Keratinocyte (primary cell): ENCODE results near the gene ANKFN1. TPM values are rescaled to one million over a fixed set of nuclear protein-coding genes. Genes with fewer than 3 reads are reported as not detected.

Experiments used
- DNase-seq: peaks from one replicate; pipeline ENCODE4 v3.0.0-alpha.2; 2011; ENCODE audit warnings: low read depth, missing footprints, low spot score
- FAIRE-seq: peaks from 2 replicates; lab custom pipeline; 2011; peaks lifted over from hg19 to GRCh38; lab: Jason Lieb, UNC
- H2AFZ ChIP-seq: 2 replicates; pipeline ENCODE4 v1.6.0; 2012; ENCODE audit warnings: low read length, control low read depth, inconsistent platforms; ENCODE audit not compliant: control insufficient read depth
- H3K27ac ChIP-seq: 2 replicates; pipeline ENCODE4 v1.5.1; 2011; ENCODE audit warnings: low read length; ENCODE audit not compliant: control insufficient read depth, insufficient read depth
- H3K27me3 ChIP-seq: 3 replicates; pipeline ENCODE4 v1.6.0; 2011; ENCODE audit warnings: low read length; ENCODE audit not compliant: control insufficient read depth, insufficient read depth; ENCODE audit errors: extremely low read depth
- H3K36me3 ChIP-seq, 2 experiments: 2 replicates in 1 of 2; 3 replicates in 1 of 2; pipeline ENCODE4 v1.5.1; 2011; ENCODE audit warnings: low read length in 2 of 2, mild to moderate bottlenecking in 1 of 2; ENCODE audit not compliant: control insufficient read depth in 2 of 2, insufficient read depth in 2 of 2; ENCODE audit errors: extremely low read depth in 1 of 2
- H3K4me1 ChIP-seq: 3 replicates; pipeline ENCODE4 v1.5.1; 2011; ENCODE audit warnings: low read length; ENCODE audit not compliant: control insufficient read depth, insufficient read depth; ENCODE audit errors: extremely low read depth
- H3K4me2 ChIP-seq: 3 replicates; pipeline ENCODE4 v1.6.0; 2011; ENCODE audit warnings: low read depth, low read length; ENCODE audit not compliant: control insufficient read depth, insufficient read depth; ENCODE audit errors: extremely low read depth
- H3K4me3 ChIP-seq, 3 experiments: fragments of 200-600 bp in 1 of 3; sonication (generic) in 1 of 3; 2 replicates in 2 of 3; 3 replicates in 1 of 3; pipeline ENCODE4 v1.5.1; 2011 to 2016; ENCODE audit warnings: low read length in 3 of 3, mild to moderate bottlenecking in 3 of 3, control low read depth in 2 of 3, inconsistent platforms in 1 of 3, low read depth in 1 of 3, mixed read lengths in 1 of 3, mixed run types in 1 of 3, moderate library complexity in 1 of 3; ENCODE audit not compliant: control insufficient read depth in 2 of 3, insufficient read depth in 2 of 3; ENCODE audit errors: extremely low read depth in 1 of 3
- H3K79me2 ChIP-seq: 2 replicates; pipeline ENCODE4 v1.6.0; 2012; ENCODE audit warnings: low read length; ENCODE audit not compliant: control insufficient read depth, insufficient read depth
- H3K9ac ChIP-seq: 3 replicates; pipeline ENCODE4 v1.6.0; 2011; ENCODE audit warnings: low read length; ENCODE audit not compliant: control insufficient read depth, insufficient read depth; ENCODE audit errors: extremely low read depth
- H3K9me1 ChIP-seq: 3 replicates; pipeline ENCODE4 v1.6.0; 2011; ENCODE audit warnings: low read length; ENCODE audit not compliant: control insufficient read depth, insufficient read depth; ENCODE audit errors: extremely low read depth
- H3K9me3 ChIP-seq: 2 replicates; pipeline ENCODE4 v1.5.1; 2012; ENCODE audit warnings: low read depth, low read length; ENCODE audit not compliant: control insufficient read depth
- H4K20me1 ChIP-seq: 3 replicates; pipeline ENCODE4 v1.6.0; 2011; ENCODE audit warnings: low read length; ENCODE audit not compliant: control insufficient read depth, insufficient read depth; ENCODE audit errors: extremely low read depth
- EZH2 ChIP-seq: IDR thresholded peaks from one replicate; pipeline ENCODE4 v1.6.1; 2012; ENCODE audit warnings: inconsistent platforms, mild to moderate bottlenecking, low read length, moderate library complexity
- dilution Hi-C: fragments of 300-500 bp; cut with MboI; formaldehyde crosslinking; loops from one replicate; pipeline ENCODE4 v1.7.0; 2020; ENCODE audit warnings: low sequenced_read_pairs; ENCODE audit not compliant: extremely low pct_ligation_motif_present
- polyA plus RNA-seq, 5 experiments: library from polyadenylated mRNA; depleted of rRNA in 3 of 5; stranded (reverse) in 3 of 5; stranded (forward) in 1 of 5; unstranded in 1 of 5; fragments of >200 nt; gene quantifications; 1 replicate in 1 of 5; 2 replicates in 3 of 5; 3 replicates in 1 of 5; pipeline versions ENCODE4 v1.2.1 to v1.2.3, GENCODE V29; 2011 to 2012; ENCODE audit warnings: missing spikeins in 2 of 5, low read depth in 1 of 5, low replicate concordance in 1 of 5
- TF ChIP-seq, protein P1 (sequence below), 3 experiments: IDR thresholded peaks in 1 of 3; conservative IDR thresholded peaks in 1 of 3; optimal IDR thresholded peaks in 1 of 3; 2 replicates in 2 of 3; 3 replicates in 1 of 3; pipeline versions ENCODE3 to v1.5.1; 2011; ENCODE audit warnings: low read length in 3 of 3, mild to moderate bottlenecking in 3 of 3, moderate library complexity in 2 of 3, control low read depth in 1 of 3, inconsistent platforms in 1 of 3; ENCODE audit not compliant: insufficient read depth in 2 of 3; ENCODE audit errors: extremely low read depth in 1 of 3

The ANKFN1 gene
- polyA plus RNA-seq, 1 donor (not counting 4 experiments of a cell fraction or from before 2014, with no cell fraction given), result 0.12 TPM

DNA sequence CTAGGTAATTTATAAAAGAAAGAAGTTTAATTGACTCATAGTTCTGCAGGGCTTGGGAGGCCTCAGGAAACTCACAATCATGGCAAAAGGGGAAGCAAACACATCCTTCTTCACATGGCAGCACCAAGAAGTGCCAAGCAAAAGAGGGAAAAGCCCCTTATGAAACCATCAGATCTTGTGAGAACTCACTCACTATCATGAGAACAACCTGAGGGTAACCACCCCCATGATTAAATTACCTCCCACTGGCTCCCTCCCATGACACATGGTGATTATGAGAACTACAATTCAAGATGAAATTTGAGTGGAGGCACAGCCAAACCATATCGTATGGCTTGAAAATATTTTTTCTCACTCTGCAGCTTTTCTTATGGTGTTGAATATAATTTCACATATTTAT lies 151.7 kb downstream of the ANKFN1 start:
- Histone ChIP-seq H2AFZ (no peak overlapping the region), H3K36me3 (no peaks in the 10 kb centered on the region), H3K9me1 (no peaks in the 10 kb centered on the region), H3K79me2 (no peaks in the 10 kb centered on the region), H3K9ac (no peak overlapping the region), H3K27me3 (no peaks in the 10 kb centered on the region), H3K4me3 (no peak overlapping the region), H3K4me1 (no peaks in the 10 kb centered on the region), H4K20me1 (no peaks in the 10 kb centered on the region), H3K9me3 (no peaks in the 10 kb centered on the region), H3K27ac (no peak overlapping the region), H3K4me2 (no peak overlapping the region)
- FAIRE-seq, result no peak
- no peak for DNase-seq
- dilution Hi-C loops, result no loop called here
- no peak for TF ChIP-seq EZH2
- TF ChIP-seq, protein P1, sequence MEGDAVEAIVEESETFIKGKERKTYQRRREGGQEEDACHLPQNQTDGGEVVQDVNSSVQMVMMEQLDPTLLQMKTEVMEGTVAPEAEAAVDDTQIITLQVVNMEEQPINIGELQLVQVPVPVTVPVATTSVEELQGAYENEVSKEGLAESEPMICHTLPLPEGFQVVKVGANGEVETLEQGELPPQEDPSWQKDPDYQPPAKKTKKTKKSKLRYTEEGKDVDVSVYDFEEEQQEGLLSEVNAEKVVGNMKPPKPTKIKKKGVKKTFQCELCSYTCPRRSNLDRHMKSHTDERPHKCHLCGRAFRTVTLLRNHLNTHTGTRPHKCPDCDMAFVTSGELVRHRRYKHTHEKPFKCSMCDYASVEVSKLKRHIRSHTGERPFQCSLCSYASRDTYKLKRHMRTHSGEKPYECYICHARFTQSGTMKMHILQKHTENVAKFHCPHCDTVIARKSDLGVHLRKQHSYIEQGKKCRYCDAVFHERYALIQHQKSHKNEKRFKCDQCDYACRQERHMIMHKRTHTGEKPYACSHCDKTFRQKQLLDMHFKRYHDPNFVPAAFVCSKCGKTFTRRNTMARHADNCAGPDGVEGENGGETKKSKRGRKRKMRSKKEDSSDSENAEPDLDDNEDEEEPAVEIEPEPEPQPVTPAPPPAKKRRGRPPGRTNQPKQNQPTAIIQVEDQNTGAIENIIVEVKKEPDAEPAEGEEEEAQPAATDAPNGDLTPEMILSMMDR (optimal IDR thresholded peaks at IDR 0.05 in 1 of 3, IDR thresholded peaks at IDR 0.05 in 1 of 3, conservative IDR thresholded peaks at IDR 0.05 in 1 of 3; ENCODE audit: extremely low read depth in 1 of 3, insufficient read depth in 2 of 3, low read length in 3 of 3), result no peak

DNA sequence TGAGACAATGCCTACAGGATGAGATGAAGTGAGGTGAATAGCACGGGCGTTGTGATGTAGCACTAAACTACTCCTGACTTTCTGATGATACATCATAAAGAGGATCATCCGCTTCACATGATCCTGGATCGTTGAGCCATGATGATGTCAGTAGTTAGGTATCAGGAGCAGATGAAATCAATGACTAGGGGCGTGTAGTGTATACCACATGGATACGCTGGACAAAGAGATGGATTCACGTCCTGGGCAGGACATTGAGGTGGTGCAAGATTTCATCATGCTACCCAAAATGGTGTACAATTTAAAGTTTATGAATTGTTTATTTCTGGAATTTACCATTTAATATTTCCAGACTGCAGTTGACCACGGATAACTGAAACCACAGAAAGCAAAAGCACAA lies 156.6 kb downstream of the ANKFN1 start:
- Histone ChIP-seq H3K4me3 (no peak overlapping the region), H3K36me3 (no peaks in the 10 kb centered on the region), H4K20me1 (no peaks in the 10 kb centered on the region), H3K79me2 (no peaks in the 10 kb centered on the region), H2AFZ (no peak overlapping the region), H3K27ac (no peak overlapping the region), H3K9ac (no peak overlapping the region), H3K27me3 (no peaks in the 10 kb centered on the region), H3K4me1 (no peaks in the 10 kb centered on the region), H3K9me1 (no peaks in the 10 kb centered on the region), H3K9me3 (no peaks in the 10 kb centered on the region), H3K4me2 (no peak overlapping the region)
- DNase-seq (no peak), FAIRE-seq (no peak)
- dilution Hi-C loops, result no loop called here
- TF ChIP-seq, protein P1 (optimal IDR thresholded peaks at IDR 0.05 in 1 of 3, IDR thresholded peaks at IDR 0.05 in 1 of 3, conservative IDR thresholded peaks at IDR 0.05 in 1 of 3; ENCODE audit: extremely low read depth in 1 of 3, insufficient read depth in 2 of 3, low read length in 3 of 3), result no peak
- no peak for TF ChIP-seq EZH2
